IPS-18c (cell line): ENCODE data around the gene NIPAL4.
"Not testable (repeated sequence)": the region's sequence is repeated elsewhere in the genome, so short reads cannot be mapped to it uniquely, and the experiment has no call there.

Experiments used
- H3K4me3 ChIP-seq: 2 replicates; pipeline ENCODE4 v1.7.0; 2013; ENCODE audit warnings: low read depth, mild to moderate bottlenecking, low read length, moderate library complexity; ENCODE audit not compliant: insufficient read depth
- H3K9me3 ChIP-seq: one replicate; pipeline ENCODE4 v1.6.1; 2013; ENCODE audit warnings: mild to moderate bottlenecking, low read length, moderate library complexity; ENCODE audit not compliant: control insufficient read depth, insufficient read depth

Gene NIPAL4

DNA sequence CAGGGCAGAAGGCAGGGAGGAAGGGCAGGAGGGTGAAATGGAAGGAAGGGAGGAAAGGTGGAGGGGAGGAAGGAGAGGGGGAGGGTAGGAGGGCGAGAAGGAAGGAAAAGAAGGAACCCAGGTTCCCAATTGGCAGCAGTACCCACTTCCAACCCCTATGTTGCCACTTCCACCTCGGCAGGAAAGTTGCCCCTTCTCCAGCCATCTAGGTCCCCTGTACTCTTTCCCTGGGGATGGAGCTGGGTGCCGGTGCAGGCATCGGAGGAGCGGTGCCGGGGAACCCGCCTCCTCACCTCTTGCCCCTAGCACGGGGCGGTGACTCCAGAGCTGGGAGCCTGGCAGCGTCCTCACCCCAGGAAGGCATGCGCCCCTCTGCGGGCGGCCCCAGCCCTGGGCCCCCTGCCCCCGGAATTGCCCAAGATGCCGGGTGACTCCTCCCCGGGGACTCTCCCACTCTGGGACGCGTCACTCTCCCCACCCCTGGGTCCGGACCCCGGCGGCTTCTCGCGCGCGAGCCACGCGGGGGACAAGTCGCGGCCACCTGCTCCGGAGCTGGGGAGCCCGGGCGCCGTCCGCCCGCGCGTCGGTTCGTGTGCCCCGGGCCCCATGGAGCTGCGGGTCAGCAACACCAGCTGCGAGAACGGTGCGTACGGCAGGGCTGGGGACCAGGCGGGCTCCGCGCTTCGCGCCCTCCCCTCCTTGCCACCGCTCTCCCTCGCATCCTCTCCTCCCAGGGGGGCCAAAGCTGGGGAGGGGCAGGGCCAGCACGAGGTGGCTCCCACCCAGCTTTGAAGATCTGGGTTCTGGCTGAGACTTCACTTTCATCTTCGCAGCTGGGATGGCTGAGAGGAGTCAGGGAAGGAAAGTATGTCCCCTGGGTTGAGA lies at the start of gene NIPAL4:
Gene NIPAL4 (plus strand): TSS at position 499 of the 885 bp plus-strand sequence. CDS start 108 bp downstream, at position 607.
- Histone ChIP-seq H3K4me3 (peak within 1 kb of the TSS; percentile 61), H3K9me3 (no peaks in the 10 kb centered on the region)

GRCh38 chr5:157415838-157416237 lies 44.2 kb upstream of the NIPAL4 start:
- no peak overlapping the region for H3K4me3 ChIP-seq
- H3K9me3 ChIP-seq = peaks cover 4% of the 10 kb centered on the region

- H3K9me3 ChIP-seq, H3K4me3 ChIP-seq: not testable (repeated sequence)
Measured at GRCh38 chr5:157419521-157419920, 40.5 kb upstream of the NIPAL4 start.

GRCh38 chr5:157429920-157430319 lies 30.1 kb upstream of the NIPAL4 start:
- H3K4me3 ChIP-seq, H3K9me3 ChIP-seq: not testable (repeated sequence)

DNA sequence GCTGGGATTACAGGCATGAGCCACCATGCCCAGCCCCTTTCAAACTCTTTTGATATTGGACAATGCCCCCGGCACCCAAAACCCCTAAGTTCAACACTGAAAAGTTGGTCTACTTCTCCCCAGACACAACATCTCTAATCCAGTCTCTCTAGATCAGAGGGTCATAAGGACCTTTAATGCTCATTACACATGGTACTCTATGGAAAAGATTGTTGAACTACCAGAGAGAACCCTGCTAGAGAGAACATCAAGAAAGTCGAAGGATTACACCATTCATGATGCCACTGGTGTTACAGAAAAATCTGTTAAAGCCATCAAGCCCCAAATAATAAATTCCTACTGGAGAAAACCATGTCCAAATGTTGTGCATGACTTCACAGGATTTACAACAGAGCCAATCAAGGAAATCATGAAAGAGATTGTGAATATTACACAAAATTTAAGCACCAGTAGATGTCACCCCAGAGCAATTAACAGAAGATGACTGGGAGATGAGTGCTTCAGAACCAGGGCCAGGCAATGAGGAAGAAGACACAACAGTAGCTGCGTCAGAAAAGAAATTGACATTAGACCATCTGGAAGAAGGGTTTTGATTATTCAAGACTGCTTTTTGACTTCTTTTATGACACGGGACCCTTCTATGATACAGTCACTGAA lies 28.3 kb upstream of the NIPAL4 start:
- Histone ChIP-seq H3K4me3 (no peak overlapping the region), H3K9me3 (no peaks in the 10 kb centered on the region)

DNA sequence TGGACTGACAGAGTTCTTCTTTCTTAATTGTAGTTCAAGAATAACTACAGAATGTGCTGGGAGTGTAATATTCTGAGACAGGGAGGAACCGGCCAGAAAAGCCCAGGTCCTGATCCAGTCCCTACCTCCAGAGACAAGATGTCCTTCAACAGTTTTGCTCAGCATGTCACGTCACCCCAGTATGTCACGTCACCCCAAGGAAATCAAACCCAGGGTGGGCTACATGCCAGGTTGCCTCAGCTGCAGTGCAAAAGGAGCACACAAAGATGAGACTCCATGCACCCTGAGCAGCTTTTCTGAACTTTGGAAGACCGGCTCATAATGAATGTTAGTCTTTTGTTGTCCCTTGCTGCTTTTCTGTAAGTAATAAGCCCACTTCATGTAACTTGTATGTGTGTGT lies 25.9 kb upstream of the NIPAL4 start:
- Histone ChIP-seq H3K4me3 (no peak overlapping the region), H3K9me3 (no peaks in the 10 kb centered on the region)

DNA sequence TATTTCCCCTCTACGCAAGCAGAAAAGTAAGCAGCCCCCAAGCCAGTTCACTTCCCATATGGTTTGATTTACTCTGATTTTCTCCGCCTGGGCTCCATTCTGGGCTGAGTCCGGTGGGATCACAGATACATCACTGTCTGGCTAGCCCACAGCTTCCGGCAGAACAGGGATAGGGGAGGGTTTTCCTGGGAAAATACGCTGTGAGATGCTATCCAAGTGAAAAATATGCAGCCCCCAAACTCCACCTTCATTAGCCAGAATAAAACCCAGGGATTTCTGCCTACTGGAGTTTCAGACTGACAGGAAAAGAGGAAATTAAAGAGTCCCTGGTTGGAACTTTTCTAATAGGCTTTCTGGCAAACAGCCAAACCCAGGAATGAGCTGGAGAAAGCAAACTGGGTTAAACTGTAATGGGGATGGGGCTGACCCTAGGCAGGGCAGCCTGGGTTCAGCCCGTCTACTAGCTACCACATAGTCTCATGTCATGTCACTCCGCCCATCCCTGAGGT lies 16.9 kb upstream of the NIPAL4 start:
- H3K4me3 ChIP-seq = no peak overlapping the region
- H3K9me3 ChIP-seq = no peaks in the 10 kb centered on the region

- no peak overlapping the region for H3K4me3 ChIP-seq
- no peaks in the 10 kb centered on the region for H3K9me3 ChIP-seq
Measured at GRCh38 chr5:157444224-157444623, 15.8 kb upstream of the NIPAL4 start.

- H3K4me3 ChIP-seq = no peak overlapping the region
- no peaks in the 10 kb centered on the region for H3K9me3 ChIP-seq
Measured at GRCh38 chr5:157445745-157446411, 14.1 kb upstream of the NIPAL4 start.

GRCh38 chr5:157446412-157446935 lies 13.5 kb upstream of the NIPAL4 start:
- H3K9me3 ChIP-seq = no peaks in the 10 kb centered on the region
- no peak overlapping the region for H3K4me3 ChIP-seq

DNA sequence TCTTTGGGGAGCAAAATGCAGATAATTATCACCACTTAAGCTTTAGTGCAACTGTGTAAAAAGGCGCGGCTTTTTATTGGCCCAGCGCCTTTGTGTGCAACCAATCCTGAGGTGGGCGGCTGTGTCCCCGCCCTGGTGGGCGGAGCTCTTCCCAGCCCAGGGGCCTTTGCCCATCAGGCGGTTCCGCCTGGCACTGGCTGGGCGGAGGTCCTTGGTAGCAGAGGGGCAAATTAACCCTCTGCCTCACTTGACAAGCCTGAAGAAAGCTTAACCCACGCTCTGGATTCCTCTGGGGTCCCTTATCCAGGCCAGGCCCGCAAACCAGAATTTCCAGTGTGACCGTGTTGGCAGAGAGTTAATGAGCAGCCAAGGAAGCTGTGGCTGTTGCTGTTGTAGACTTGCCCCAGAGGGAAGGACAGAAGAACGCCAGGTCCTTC lies 12.8 kb upstream of the NIPAL4 start:
- H3K9me3 ChIP-seq = no peaks in the 10 kb centered on the region

GRCh38 chr5:157449011-157449723 lies 10.8 kb upstream of the NIPAL4 start:
- no peak overlapping the region for H3K4me3 ChIP-seq
- no peaks in the 10 kb centered on the region for H3K9me3 ChIP-seq

More for the DNA sequence above, 12.8 kb upstream of the NIPAL4 start:
- H3K4me3 ChIP-seq = no peak overlapping the region

DNA sequence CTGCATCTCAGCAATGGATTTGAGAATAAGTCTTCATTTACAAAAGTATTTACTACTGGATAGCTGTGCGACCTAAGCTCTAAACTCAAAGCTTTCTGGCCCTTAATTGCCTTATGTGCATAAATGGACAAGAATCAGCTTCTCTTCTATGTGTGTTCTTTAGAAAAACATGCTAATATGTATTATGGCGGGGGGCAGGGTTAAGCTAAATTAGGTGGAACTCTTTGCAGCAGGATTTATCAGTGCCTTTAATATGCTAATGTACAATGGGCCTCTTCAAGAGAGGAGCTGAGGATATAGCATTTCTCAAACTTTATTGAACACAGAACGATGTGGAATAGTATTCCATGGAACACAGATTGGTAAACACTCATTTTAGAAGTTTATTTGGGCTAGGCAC lies 10.0 kb upstream of the NIPAL4 start:
- H3K9me3 ChIP-seq = no peaks in the 10 kb centered on the region
- H3K4me3 ChIP-seq = no peak overlapping the region

DNA sequence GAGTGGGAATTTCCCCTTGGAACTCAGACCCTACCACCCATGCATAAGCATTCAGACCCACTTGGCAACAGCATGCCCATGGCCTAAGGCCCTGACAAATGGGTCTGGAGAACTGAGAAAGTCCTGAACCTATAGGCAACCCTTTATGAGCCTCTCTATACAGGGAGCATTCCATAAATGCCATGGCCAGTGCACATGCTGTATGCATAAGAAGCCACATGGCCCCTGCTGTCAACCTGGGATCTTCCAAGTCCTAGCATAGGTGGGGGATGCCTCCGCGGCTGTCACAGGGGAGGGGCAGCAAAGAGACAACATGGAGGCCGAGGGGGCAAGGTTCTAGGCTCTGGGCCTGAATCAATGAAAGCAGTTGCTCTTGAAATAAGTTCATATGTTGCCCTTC lies 8.2 kb upstream of the NIPAL4 start:
- Histone ChIP-seq H3K9me3 (no peaks in the 10 kb centered on the region), H3K4me3 (no peak overlapping the region)

DNA sequence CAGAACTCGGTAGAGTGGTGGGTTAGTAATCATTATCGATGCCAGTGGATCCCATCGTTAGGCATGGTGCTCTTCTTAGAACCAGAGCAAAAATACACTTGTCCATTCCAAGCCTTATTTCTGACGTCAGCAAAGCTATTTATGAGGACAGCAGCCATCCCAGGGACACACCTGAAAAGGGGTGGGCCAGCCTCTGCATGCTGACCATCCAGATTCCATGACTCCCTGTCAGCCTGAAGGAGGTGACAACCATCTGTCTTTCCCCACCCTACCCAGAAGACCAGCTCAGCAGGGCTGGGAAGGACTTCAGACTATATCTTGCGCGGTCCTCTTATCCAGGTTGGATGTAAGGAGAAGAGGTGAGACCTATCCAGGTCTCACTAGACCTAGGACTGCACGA lies 5.7 kb upstream of the NIPAL4 start:
- H3K9me3 ChIP-seq = no peaks in the 10 kb centered on the region
- no peak overlapping the region for H3K4me3 ChIP-seq

DNA sequence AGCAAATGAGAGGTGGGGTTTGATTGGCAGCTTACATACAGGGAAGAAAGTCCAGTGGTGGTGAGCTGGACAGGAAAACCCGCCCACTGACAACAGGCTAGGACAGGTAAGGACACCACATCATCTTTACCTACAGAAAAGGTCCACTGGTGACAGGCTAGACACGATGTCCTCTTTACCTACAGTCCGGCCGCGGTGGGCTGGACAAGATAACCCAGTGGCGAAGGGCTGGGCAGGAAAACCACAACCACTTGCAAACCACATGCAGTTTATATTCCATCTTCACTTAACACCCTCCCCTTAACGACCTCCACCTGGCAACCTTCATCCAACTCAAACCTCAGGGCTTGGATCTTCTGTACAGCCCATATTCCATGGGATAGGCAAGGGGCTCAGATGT lies 5.0 kb upstream of the NIPAL4 start:
- Histone ChIP-seq H3K9me3 (no peaks in the 10 kb centered on the region), H3K4me3 (no peak overlapping the region)

GRCh38 chr5:157456301-157456700 lies 3.7 kb upstream of the NIPAL4 start:
- no peak overlapping the region for H3K4me3 ChIP-seq
- H3K9me3 ChIP-seq = no peaks in the 10 kb centered on the region
